K562 (cell line): ENCODE data around the gene TMEM100. TPM values are rescaled to one million over a fixed set of nuclear protein-coding genes. Genes with fewer than 3 reads are reported as not detected.

ENCODE experiments used
- ADNP ChIP-seq: fragments of 200-800 bp; sonication (Bioruptor generic); IDR thresholded peaks from 2 replicates; pipeline ENCODE4 v1.6.1; 2016; ENCODE audit warnings: missing genetic modification characterization, missing compliant biosample characterization
- JUND ChIP-seq, 2 experiments: IDR thresholded peaks; 2 replicates in 1 of 2; 3 replicates in 1 of 2; pipeline ENCODE4 v1.6.1; 2011; ENCODE audit warnings: borderline replicate concordance in 2 of 2, low read depth in 2 of 2, low read length in 2 of 2, improper control_type of control experiment in 1 of 2, missing biosample characterization in 1 of 2, missing genetic modification characterization in 1 of 2, missing genetic modification reagents in 1 of 2
- ZNF695 ChIP-seq: fragments of 450-650 bp; formaldehyde crosslinking; IDR thresholded peaks from 2 replicates; pipeline ENCODE4 v1.4.0; 2020; ENCODE audit warnings: mild to moderate bottlenecking, moderate library complexity
- polyA plus RNA-seq, 8 experiments: library from polyadenylated mRNA; depleted of rRNA in 4 of 8; stranded (reverse) in 5 of 8; unstranded in 3 of 8; fragments of >200 nt; fragmentation: Nextera tagmentation in 2 of 8; fragmentation: Illumina TruSeq in 1 of 8; extraction: Ambion mirVana in 2 of 8; extraction: Trizol in 1 of 8; gene quantifications; 2 replicates each; pipeline versions ENCODE4 v1.2.1 to v1.2.3, GENCODE V29; 2011 to 2014; ENCODE audit warnings: inconsistent platforms in 1 of 8, missing spikeins in 1 of 8
- total RNA-seq, 7 experiments: library from RNA; depleted of rRNA in 6 of 7; stranded (reverse); fragments of >200 nt in 6 of 7; fragmentation: Illumina TruSeq in 2 of 7; extraction: Trizol in 2 of 7; gene quantifications; 2 replicates each; pipeline versions ENCODE4 v1.2.1 to v1.2.3, GENCODE V29; 2011 to 2021; ENCODE audit warnings: low replicate concordance in 1 of 7
- TF ChIP-seq, protein P1 (sequence below): fragments of 250-450 bp; sonication (Bioruptor Pico); IDR thresholded peaks from 2 replicates; pipeline ENCODE4 v1.4.0; 2020
- TF ChIP-seq, protein P2 (sequence below): fragments of 250-450 bp; sonication (Bioruptor Pico); IDR thresholded peaks from 2 replicates; pipeline ENCODE4 v1.8.0; 2022; ENCODE audit warnings: moderate library complexity, mild to moderate bottlenecking, inconsistent platforms
- TF ChIP-seq, protein P3 (sequence below): fragments of 200-800 bp; sonication (Bioruptor generic); IDR thresholded peaks from 2 replicates; pipeline ENCODE4 v1.6.1; 2016; ENCODE audit warnings: missing genetic modification characterization, missing compliant biosample characterization
- TF ChIP-seq, protein P4 (sequence below): fragments of 250-450 bp; sonication (Bioruptor Pico); IDR thresholded peaks from 2 replicates; pipeline ENCODE4 v1.5.0; 2022; ENCODE audit warnings: mild to moderate bottlenecking
- TF ChIP-seq, protein P5 (sequence below): IDR thresholded peaks from 2 replicates; pipeline ENCODE4 v1.6.1; 2014; ENCODE audit warnings: antibody characterized with exemption

Gene TMEM100
- total and polyA plus RNA-seq, 9 of the 15 experiments (the other 6 are each of a cell fraction or from before 2014, with no cell fraction given): 0.12 to 0.50 (median 0.19) TPM

DNA sequence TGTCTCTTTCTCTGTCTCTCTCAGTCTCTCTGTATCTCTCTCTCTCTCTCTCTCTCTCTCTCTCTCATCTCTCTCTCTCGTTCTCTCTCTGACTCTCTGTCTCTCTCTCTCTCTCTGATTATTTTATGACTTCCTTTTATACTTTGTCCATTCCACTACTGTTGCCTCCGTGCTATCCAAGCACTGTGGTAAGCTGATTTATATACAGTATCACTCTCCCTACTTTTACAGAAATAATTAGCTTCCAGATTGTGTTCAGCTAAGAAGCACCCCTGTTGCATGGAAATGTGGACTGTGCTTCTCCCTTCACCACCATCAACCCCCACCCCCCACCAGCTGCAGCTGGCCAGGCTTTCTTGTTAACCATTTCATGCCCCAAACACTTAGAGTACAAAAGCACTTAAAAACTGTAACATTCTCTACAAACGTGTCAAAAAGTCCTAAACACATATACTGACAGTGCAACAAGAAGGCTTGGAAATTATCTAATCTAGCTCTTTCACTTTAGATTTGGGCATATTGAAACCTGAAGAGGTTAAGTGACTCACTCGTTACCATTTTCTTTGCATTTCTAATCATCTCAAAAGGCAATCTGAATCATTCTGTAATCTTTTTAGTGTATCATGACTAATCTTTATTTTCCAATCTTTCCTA is 11.6 kb upstream of the TMEM100 start (continued):
- TF ChIP-seq, protein P1, sequence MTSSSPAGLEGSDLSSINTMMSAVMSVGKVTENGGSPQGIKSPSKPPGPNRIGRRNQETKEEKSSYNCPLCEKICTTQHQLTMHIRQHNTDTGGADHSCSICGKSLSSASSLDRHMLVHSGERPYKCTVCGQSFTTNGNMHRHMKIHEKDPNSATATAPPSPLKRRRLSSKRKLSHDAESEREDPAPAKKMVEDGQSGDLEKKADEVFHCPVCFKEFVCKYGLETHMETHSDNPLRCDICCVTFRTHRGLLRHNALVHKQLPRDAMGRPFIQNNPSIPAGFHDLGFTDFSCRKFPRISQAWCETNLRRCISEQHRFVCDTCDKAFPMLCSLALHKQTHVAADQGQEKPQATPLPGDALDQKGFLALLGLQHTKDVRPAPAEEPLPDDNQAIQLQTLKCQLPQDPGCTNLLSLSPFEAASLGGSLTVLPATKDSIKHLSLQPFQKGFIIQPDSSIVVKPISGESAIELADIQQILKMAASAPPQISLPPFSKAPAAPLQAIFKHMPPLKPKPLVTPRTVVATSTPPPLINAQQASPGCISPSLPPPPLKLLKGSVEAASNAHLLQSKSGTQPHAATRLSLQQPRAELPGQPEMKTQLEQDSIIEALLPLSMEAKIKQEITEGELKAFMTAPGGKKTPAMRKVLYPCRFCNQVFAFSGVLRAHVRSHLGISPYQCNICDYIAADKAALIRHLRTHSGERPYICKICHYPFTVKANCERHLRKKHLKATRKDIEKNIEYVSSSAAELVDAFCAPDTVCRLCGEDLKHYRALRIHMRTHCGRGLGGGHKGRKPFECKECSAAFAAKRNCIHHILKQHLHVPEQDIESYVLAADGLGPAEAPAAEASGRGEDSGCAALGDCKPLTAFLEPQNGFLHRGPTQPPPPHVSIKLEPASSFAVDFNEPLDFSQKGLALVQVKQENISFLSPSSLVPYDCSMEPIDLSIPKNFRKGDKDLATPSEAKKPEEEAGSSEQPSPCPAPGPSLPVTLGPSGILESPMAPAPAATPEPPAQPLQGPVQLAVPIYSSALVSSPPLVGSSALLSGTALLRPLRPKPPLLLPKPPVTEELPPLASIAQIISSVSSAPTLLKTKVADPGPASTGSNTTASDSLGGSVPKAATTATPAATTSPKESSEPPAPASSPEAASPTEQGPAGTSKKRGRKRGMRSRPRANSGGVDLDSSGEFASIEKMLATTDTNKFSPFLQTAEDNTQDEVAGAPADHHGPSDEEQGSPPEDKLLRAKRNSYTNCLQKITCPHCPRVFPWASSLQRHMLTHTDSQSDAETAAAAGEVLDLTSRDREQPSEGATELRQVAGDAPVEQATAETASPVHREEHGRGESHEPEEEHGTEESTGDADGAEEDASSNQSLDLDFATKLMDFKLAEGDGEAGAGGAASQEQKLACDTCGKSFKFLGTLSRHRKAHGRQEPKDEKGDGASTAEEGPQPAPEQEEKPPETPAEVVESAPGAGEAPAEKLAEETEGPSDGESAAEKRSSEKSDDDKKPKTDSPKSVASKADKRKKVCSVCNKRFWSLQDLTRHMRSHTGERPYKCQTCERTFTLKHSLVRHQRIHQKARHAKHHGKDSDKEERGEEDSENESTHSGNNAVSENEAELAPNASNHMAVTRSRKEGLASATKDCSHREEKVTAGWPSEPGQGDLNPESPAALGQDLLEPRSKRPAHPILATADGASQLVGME (CRISPR knock-in tag): no peak
- TF ChIP-seq, protein P2, sequence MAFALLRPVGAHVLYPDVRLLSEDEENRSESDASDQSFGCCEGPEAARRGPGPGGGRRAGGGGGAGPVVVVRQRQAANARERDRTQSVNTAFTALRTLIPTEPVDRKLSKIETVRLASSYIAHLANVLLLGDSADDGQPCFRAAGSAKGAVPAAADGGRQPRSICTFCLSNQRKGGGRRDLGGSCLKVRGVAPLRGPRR (CRISPR knock-in tag): no peak
- TF ChIP-seq ADNP (tag): no peak
- TF ChIP-seq, protein P3, sequence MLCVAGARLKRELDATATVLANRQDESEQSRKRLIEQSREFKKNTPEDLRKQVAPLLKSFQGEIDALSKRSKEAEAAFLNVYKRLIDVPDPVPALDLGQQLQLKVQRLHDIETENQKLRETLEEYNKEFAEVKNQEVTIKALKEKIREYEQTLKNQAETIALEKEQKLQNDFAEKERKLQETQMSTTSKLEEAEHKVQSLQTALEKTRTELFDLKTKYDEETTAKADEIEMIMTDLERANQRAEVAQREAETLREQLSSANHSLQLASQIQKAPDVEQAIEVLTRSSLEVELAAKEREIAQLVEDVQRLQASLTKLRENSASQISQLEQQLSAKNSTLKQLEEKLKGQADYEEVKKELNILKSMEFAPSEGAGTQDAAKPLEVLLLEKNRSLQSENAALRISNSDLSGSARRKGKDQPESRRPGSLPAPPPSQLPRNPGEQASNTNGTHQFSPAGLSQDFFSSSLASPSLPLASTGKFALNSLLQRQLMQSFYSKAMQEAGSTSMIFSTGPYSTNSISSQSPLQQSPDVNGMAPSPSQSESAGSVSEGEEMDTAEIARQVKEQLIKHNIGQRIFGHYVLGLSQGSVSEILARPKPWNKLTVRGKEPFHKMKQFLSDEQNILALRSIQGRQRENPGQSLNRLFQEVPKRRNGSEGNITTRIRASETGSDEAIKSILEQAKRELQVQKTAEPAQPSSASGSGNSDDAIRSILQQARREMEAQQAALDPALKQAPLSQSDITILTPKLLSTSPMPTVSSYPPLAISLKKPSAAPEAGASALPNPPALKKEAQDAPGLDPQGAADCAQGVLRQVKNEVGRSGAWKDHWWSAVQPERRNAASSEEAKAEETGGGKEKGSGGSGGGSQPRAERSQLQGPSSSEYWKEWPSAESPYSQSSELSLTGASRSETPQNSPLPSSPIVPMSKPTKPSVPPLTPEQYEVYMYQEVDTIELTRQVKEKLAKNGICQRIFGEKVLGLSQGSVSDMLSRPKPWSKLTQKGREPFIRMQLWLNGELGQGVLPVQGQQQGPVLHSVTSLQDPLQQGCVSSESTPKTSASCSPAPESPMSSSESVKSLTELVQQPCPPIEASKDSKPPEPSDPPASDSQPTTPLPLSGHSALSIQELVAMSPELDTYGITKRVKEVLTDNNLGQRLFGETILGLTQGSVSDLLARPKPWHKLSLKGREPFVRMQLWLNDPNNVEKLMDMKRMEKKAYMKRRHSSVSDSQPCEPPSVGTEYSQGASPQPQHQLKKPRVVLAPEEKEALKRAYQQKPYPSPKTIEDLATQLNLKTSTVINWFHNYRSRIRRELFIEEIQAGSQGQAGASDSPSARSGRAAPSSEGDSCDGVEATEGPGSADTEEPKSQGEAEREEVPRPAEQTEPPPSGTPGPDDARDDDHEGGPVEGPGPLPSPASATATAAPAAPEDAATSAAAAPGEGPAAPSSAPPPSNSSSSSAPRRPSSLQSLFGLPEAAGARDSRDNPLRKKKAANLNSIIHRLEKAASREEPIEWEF (CRISPR knock-in tag): no peak
- no peak for TF ChIP-seq ZNF695
- TF ChIP-seq, protein P4, sequence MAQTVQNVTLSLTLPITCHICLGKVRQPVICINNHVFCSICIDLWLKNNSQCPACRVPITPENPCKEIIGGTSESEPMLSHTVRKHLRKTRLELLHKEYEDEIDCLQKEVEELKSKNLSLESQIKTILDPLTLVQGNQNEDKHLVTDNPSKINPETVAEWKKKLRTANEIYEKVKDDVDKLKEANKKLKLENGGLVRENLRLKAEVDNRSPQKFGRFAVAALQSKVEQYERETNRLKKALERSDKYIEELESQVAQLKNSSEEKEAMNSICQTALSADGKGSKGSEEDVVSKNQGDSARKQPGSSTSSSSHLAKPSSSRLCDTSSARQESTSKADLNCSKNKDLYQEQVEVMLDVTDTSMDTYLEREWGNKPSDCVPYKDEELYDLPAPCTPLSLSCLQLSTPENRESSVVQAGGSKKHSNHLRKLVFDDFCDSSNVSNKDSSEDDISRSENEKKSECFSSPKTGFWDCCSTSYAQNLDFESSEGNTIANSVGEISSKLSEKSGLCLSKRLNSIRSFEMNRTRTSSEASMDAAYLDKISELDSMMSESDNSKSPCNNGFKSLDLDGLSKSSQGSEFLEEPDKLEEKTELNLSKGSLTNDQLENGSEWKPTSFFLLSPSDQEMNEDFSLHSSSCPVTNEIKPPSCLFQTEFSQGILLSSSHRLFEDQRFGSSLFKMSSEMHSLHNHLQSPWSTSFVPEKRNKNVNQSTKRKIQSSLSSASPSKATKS (CRISPR knock-in tag): no peak
- TF ChIP-seq, protein P5, sequence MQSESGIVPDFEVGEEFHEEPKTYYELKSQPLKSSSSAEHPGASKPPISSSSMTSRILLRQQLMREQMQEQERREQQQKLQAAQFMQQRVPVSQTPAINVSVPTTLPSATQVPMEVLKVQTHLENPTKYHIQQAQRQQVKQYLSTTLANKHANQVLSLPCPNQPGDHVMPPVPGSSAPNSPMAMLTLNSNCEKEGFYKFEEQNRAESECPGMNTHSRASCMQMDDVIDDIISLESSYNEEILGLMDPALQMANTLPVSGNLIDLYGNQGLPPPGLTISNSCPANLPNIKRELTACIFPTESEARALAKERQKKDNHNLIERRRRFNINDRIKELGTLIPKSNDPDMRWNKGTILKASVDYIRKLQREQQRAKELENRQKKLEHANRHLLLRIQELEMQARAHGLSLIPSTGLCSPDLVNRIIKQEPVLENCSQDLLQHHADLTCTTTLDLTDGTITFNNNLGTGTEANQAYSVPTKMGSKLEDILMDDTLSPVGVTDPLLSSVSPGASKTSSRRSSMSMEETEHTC: no peak
- TF ChIP-seq JUND (IDR thresholded peaks at IDR 0.05; ENCODE audit: borderline replicate concordance, low read depth, low read length): peak; percentile 5; the same call in 1 of the 2 replicates
- no peak for TF ChIP-seq JUND (tag; IDR thresholded peaks at IDR 0.05; ENCODE audit: borderline replicate concordance, low read depth, low read length)
